ENCODE results near the gene RNF115.
A peak's percentile ranks its signal among the peaks of the same experiment; 100 is the strongest.
"Not testable (repeated sequence)": the region's sequence is repeated elsewhere in the genome, so short reads cannot be mapped to it uniquely, and the experiment has no call there.

The RNF115 gene

GRCh38 chr1:145823565-145824498 lies at the start of gene RNF115, which contains the start of gene POLR3C:
RNF115 (minus strand) TSS chr1:145824095; CDS start chr1:145823873, 222 bp downstream.
POLR3C (plus strand) TSS chr1:145824200; CDS start chr1:145825777, 1,577 bp downstream.
- DNase-seq (ENCODE audit: low read depth, low spot score) = peak; percentile 64

GRCh38 chr1:145871994-145872924 lies 48.4 kb upstream of the RNF115 start:
- DNase-seq (ENCODE audit: low read depth, low spot score) = no peak

- DNase-seq (ENCODE audit: low read depth, low spot score) = no peak
Measured at GRCh38 chr1:145868232-145868631, 44.3 kb upstream of the RNF115 start.

- DNase-seq (ENCODE audit: low read depth, low spot score) = no peak
Measured at GRCh38 chr1:145863282-145864018, 39.6 kb upstream of the RNF115 start.

- peak; percentile 45 for DNase-seq (ENCODE audit: low read depth, low spot score)
Measured at GRCh38 chr1:145859491-145860023, 35.7 kb upstream of the RNF115 start.

GRCh38 chr1:145858901-145859490 lies 35.1 kb upstream of the RNF115 start, which contains the start of gene PIAS3:
PIAS3 (minus strand) TSS chr1:145859081; CDS start chr1:145858990, 91 bp downstream.
- peak; percentile 63 for DNase-seq (ENCODE audit: low read depth, low spot score)

GRCh38 chr1:145858238-145858900 lies 34.5 kb upstream of the RNF115 start:
- peak; percentile 14 for DNase-seq (ENCODE audit: low read depth, low spot score)

- DNase-seq (ENCODE audit: low read depth, low spot score) = no peak
Measured at GRCh38 chr1:145857170-145857569, 33.3 kb upstream of the RNF115 start.

- no peak for DNase-seq (ENCODE audit: low read depth, low spot score)
Measured at GRCh38 chr1:145855426-145855948, 31.6 kb upstream of the RNF115 start.

- DNase-seq (ENCODE audit: low read depth, low spot score) = no peak
Measured at GRCh38 chr1:145849356-145850160, 25.7 kb upstream of the RNF115 start.

GRCh38 chr1:145847827-145848226 lies 23.9 kb upstream of the RNF115 start:
- DNase-seq (ENCODE audit: low read depth, low spot score) = no peak

GRCh38 chr1:145846201-145846612 lies 22.3 kb upstream of the RNF115 start:
- DNase-seq (ENCODE audit: low read depth, low spot score) = no peak

- DNase-seq (ENCODE audit: low read depth, low spot score) = peak; percentile 50
Measured at GRCh38 chr1:145845514-145846161, 21.7 kb upstream of the RNF115 start, which contains the start of gene NUDT17. NUDT17 (plus strand) TSS chr1:145845630; CDS start chr1:145845641, 11 bp downstream.

GRCh38 chr1:145845144-145845513 lies 21.2 kb upstream of the RNF115 start:
- no peak for DNase-seq (ENCODE audit: low read depth, low spot score)

- DNase-seq (ENCODE audit: low read depth, low spot score) = no peak
Measured at GRCh38 chr1:145843031-145843430, 19.1 kb upstream of the RNF115 start.

GRCh38 chr1:145837656-145838055 lies 13.8 kb upstream of the RNF115 start:
- no peak for DNase-seq (ENCODE audit: low read depth, low spot score)

GRCh38 chr1:145830810-145831209 lies 6.9 kb upstream of the RNF115 start:
- not testable (repeated sequence) for DNase-seq (ENCODE audit: low read depth, low spot score)

GRCh38 chr1:145828367-145829026 lies 4.6 kb upstream of the RNF115 start:
- DNase-seq (ENCODE audit: low read depth, low spot score) = no peak

Data from activated CD4-positive, CD25-positive, alpha-beta regulatory T cell treated with anti-CD3 and anti-CD28 coated beads, Interleukin-2, amount 50 U/mL, for 16 hours (primary cell).